ENCODE data around the gene FRMPD2. TPM values are rescaled to one million over a fixed set of nuclear protein-coding genes. Genes with fewer than 3 reads are reported as not detected.

The FRMPD2 gene
- total and polyA plus RNA-seq, 4 donors: 1.8 to 26.7 (median 7.0) TPM

- H3K4me1 ChIP-seq (ENCODE audit: control insufficient read depth in 5 of 5, insufficient read depth in 5 of 5, low read length in 5 of 5): no peaks in the 10 kb centered on the region
- H3K4me3 ChIP-seq: no peak overlapping the region
- H3K9me3 ChIP-seq (ENCODE audit: control insufficient read depth in 4 of 4, insufficient read depth in 3 of 4, low read length in 3 of 4): peaks cover 0 to 7% (median 1%) of the 10 kb centered on the region in 4 donors
- WGBS, 2 donors: 87 to 100% methylated on average over 1 of the region's 1 CpG
- H3K9ac ChIP-seq (ENCODE audit: insufficient read depth in 1 of 2, low read length in 2 of 2): no peak overlapping the region
- H3K36me3 ChIP-seq (ENCODE audit: control insufficient read depth in 4 of 4, insufficient read depth in 4 of 4, low read length in 4 of 4): no peaks in the 10 kb centered on the region
- DNase-seq (no peak), ATAC-seq (ENCODE audit: insufficient read depth, low FRiP score) (no peak)
- no peaks in the 10 kb centered on the region for H3K27me3 ChIP-seq (ENCODE audit: control insufficient read depth in 3 of 3, insufficient read depth in 3 of 3, low read length in 2 of 3)
- TF ChIP-seq CTCF (IDR thresholded peaks at IDR 0.05; ENCODE audit: control extremely low read depth, extremely low read depth): no peak
- no peak overlapping the region for H3K27ac ChIP-seq (ENCODE audit: low read depth in 1 of 2, low read length in 1 of 2)
Observed at GRCh38 chr10:48219194-48219593, 55.3 kb downstream of the FRMPD2 start.

GRCh38 chr10:48216744-48217143, 57.8 kb downstream of the FRMPD2 start:
- Histone ChIP-seq H3K4me1 (ENCODE audit: control insufficient read depth in 5 of 5, insufficient read depth in 5 of 5, low read length in 5 of 5) (no peaks in the 10 kb centered on the region), H3K4me3 (no peak overlapping the region), H3K36me3 (ENCODE audit: control insufficient read depth in 4 of 4, insufficient read depth in 4 of 4, low read length in 4 of 4) (no peaks in the 10 kb centered on the region), H3K27me3 (ENCODE audit: control insufficient read depth in 3 of 3, insufficient read depth in 3 of 3, low read length in 2 of 3) (no peaks in the 10 kb centered on the region), H3K9me3 (ENCODE audit: control insufficient read depth in 4 of 4, insufficient read depth in 3 of 4, low read length in 3 of 4) (peaks cover 0 to 7% (median 1%) of the 10 kb centered on the region in 4 donors), H3K27ac (ENCODE audit: low read depth in 1 of 2, low read length in 1 of 2) (no peak overlapping the region), H3K9ac (ENCODE audit: insufficient read depth in 1 of 2, low read length in 2 of 2) (no peak overlapping the region)
- DNase-seq (no peak), ATAC-seq (ENCODE audit: insufficient read depth, low FRiP score) (no peak)
- no peak for TF ChIP-seq CTCF (IDR thresholded peaks at IDR 0.05; ENCODE audit: control extremely low read depth, extremely low read depth)
- 82 to 83% methylated on average over 1 of the region's 1 CpG for WGBS, 2 donors

GRCh38 chr10:48216204-48216505, 58.3 kb downstream of the FRMPD2 start:
- DNase-seq: no peak
- Histone ChIP-seq H3K4me1 (ENCODE audit: control insufficient read depth in 5 of 5, insufficient read depth in 5 of 5, low read length in 5 of 5) (no peaks in the 10 kb centered on the region), H3K9ac (ENCODE audit: insufficient read depth in 1 of 2, low read length in 2 of 2) (no peak overlapping the region), H3K9me3 (ENCODE audit: control insufficient read depth in 4 of 4, insufficient read depth in 3 of 4, low read length in 3 of 4) (peaks cover 0 to 7% (median 1%) of the 10 kb centered on the region in 4 donors), H3K27ac (ENCODE audit: low read depth in 1 of 2, low read length in 1 of 2) (no peak overlapping the region), H3K27me3 (ENCODE audit: control insufficient read depth in 3 of 3, insufficient read depth in 3 of 3, low read length in 2 of 3) (no peaks in the 10 kb centered on the region), H3K4me3 (no peak overlapping the region), H3K36me3 (ENCODE audit: control insufficient read depth in 4 of 4, insufficient read depth in 4 of 4, low read length in 4 of 4) (no peaks in the 10 kb centered on the region)
- no peak for ATAC-seq (ENCODE audit: insufficient read depth, low FRiP score)
- TF ChIP-seq CTCF (IDR thresholded peaks at IDR 0.05; ENCODE audit: control extremely low read depth, extremely low read depth): no peak

GRCh38 chr10:48215486-48216203, 58.9 kb downstream of the FRMPD2 start:
- 72 to 80% methylated on average over 5 of the region's 5 CpGs for WGBS, 2 donors
- Histone ChIP-seq H3K9ac (ENCODE audit: insufficient read depth in 1 of 2, low read length in 2 of 2) (no peak overlapping the region), H3K27me3 (ENCODE audit: control insufficient read depth in 3 of 3, insufficient read depth in 3 of 3, low read length in 2 of 3) (no peaks in the 10 kb centered on the region), H3K27ac (ENCODE audit: low read depth in 1 of 2, low read length in 1 of 2) (no peak overlapping the region), H3K9me3 (ENCODE audit: control insufficient read depth in 4 of 4, insufficient read depth in 3 of 4, low read length in 3 of 4) (peaks cover 0 to 7% (median 1%) of the 10 kb centered on the region in 4 donors), H3K4me1 (ENCODE audit: control insufficient read depth in 5 of 5, insufficient read depth in 5 of 5, low read length in 5 of 5) (no peaks in the 10 kb centered on the region), H3K4me3 (no peak overlapping the region), H3K36me3 (ENCODE audit: control insufficient read depth in 4 of 4, insufficient read depth in 4 of 4, low read length in 4 of 4) (no peaks in the 10 kb centered on the region)
- DNase-seq (peak; percentile 17 to 38 (median 30)), ATAC-seq (ENCODE audit: insufficient read depth, low FRiP score) (no peak)
- TF ChIP-seq CTCF (IDR thresholded peaks at IDR 0.05; ENCODE audit: control extremely low read depth, extremely low read depth): peak; percentile 12
